Measurements from ENCODE around the gene SCAMP2.

- TF ChIP-seq NFIC (IDR thresholded peaks at IDR 0.05) (no peak), FOXM1 (IDR thresholded peaks at IDR 0.05; ENCODE audit: borderline replicate concordance, low read depth) (no peak), EP300 (IDR thresholded peaks at IDR 0.05; ENCODE audit: borderline replicate concordance) (no peak)
Measured at GRCh38 chr15:74854453-74855022, 18.6 kb downstream of the SCAMP2 start.

All from Ishikawa (cell line).